ENCODE data around the gene ADAMTS18. TPM values are rescaled to one million over a fixed set of nuclear protein-coding genes. Genes with fewer than 3 reads are reported as not detected.

Gene ADAMTS18
- total RNA-seq, 1 donor from 2014 or later, result 1.7 TPM

DNA sequence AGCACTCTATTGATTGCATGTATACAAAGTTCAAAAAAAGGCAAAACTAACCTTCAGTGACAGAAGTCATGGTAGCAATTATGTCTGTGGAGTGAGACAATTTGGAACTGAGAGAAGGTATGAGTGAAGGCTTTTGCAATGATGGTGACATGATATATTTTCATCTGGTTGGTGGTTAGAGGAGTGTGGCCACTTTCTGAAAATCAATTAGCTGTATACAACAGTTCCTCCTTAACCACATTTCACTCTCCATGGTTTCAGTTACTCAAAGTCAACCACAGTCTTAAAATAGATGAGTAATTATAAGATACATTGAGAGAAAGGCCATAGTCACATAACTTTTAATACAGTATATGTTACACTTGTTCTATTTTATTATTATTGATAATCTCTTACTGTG, 26.2 kb downstream of the ADAMTS18 start:
- Mint-ChIP-seq H3K27ac (ENCODE audit: unreplicated experiment) (no peak overlapping the region), H3K4me3 (ENCODE audit: unreplicated experiment) (no peak overlapping the region), H3K9me3 (ENCODE audit: unreplicated experiment) (no peaks in the 10 kb centered on the region)

DNA sequence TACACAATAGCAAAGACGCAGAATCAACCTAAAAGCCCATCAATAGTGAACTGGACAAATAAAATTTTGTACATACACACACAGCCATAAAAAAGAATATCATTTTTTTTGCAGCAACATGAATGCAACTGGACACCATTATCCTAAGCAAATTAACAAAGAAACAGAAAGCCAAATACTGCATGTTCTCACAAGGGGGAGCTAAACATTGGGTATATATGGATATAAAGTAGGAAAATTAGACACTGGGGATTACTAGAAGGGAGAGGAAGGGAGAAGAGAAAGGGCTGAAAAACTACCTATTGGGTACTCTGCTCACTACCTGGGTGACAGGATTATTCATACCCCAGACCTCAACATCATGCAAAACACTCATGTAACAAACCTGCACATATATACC, 28.2 kb downstream of the ADAMTS18 start:
- Mint-ChIP-seq H3K27ac (ENCODE audit: unreplicated experiment) (no peak overlapping the region), H3K4me3 (ENCODE audit: unreplicated experiment) (no peak overlapping the region), H3K4me1 (ENCODE audit: low read depth, unreplicated experiment) (peaks cover 8% of the 10 kb centered on the region), H3K27me3 (ENCODE audit: unreplicated experiment) (no peaks in the 10 kb centered on the region), H3K36me3 (ENCODE audit: unreplicated experiment) (peaks cover 10% of the 10 kb centered on the region), H3K9me3 (ENCODE audit: unreplicated experiment) (peaks cover 2% of the 10 kb centered on the region)
- TF ChIP-seq CTCF (IDR thresholded peaks at IDR 0.05; ENCODE audit: partially characterized antibody, unreplicated experiment), result peak; percentile 16
- no peak for DNase-seq

More for the DNA sequence above, 26.2 kb downstream of the ADAMTS18 start:
- DNase-seq, result no peak
- Mint-ChIP-seq H3K4me1 (ENCODE audit: low read depth, unreplicated experiment) (peaks cover 8% of the 10 kb centered on the region), H3K27me3 (ENCODE audit: unreplicated experiment) (no peaks in the 10 kb centered on the region), H3K36me3 (ENCODE audit: unreplicated experiment) (peaks cover 10% of the 10 kb centered on the region)
- no peak for TF ChIP-seq CTCF (IDR thresholded peaks at IDR 0.05; ENCODE audit: partially characterized antibody, unreplicated experiment)

DNA sequence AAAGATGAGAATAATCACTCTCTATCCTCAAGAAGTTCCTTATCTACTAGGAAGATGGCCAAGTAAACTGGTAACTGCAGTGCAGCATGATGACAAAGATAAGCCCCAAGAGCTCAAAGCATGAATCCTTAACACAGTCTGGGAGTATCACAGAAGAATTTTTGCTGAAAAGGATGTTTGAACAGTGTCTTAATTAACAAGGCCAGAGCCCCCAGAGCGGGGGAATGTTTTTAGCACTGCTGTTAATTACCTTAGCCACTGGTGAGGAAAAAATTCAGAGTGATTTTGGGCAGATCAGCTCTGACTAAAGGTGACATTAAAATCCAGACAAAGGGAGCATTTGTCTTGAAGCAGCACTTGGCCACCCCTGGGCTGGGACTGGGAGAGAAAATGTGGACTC, 30.1 kb downstream of the ADAMTS18 start:
- Mint-ChIP-seq H3K27me3 (ENCODE audit: unreplicated experiment) (no peaks in the 10 kb centered on the region), H3K9me3 (ENCODE audit: unreplicated experiment) (peaks cover 2% of the 10 kb centered on the region), H3K27ac (ENCODE audit: unreplicated experiment) (no peak overlapping the region), H3K4me3 (ENCODE audit: unreplicated experiment) (no peak overlapping the region), H3K36me3 (ENCODE audit: unreplicated experiment) (peaks cover 10% of the 10 kb centered on the region), H3K4me1 (ENCODE audit: low read depth, unreplicated experiment) (peaks cover 8% of the 10 kb centered on the region)
- DNase-seq, result no peak
- TF ChIP-seq CTCF (IDR thresholded peaks at IDR 0.05; ENCODE audit: partially characterized antibody, unreplicated experiment), result no peak

DNA sequence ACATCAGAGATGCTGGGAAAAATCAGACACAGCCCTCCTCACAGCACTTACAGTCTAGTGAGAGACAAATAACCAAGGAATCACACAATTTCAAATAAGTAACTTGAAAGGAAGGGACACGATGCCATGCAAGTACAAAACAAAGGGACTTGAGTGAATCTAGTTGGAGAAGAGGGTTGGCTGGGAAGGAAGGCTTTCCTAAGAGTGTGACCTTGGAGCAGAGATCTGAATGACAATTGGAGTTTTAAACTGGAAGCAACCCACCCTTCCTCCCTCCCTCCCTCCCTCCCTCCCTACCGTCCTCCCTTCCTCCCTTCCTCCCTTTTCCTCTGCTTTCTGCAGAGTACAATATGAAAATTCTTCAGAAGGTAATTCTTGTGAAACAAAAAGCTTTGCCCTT, 31.1 kb downstream of the ADAMTS18 start:
- peaks cover 8% of the 10 kb centered on the region for H3K4me1 Mint-ChIP-seq (ENCODE audit: low read depth, unreplicated experiment)
- no peak for DNase-seq
- H3K27me3 Mint-ChIP-seq (ENCODE audit: unreplicated experiment), result no peaks in the 10 kb centered on the region
- H3K36me3 Mint-ChIP-seq (ENCODE audit: unreplicated experiment), result peaks cover 10% of the 10 kb centered on the region
- no peak for TF ChIP-seq CTCF (IDR thresholded peaks at IDR 0.05; ENCODE audit: partially characterized antibody, unreplicated experiment)
- H3K9me3 Mint-ChIP-seq (ENCODE audit: unreplicated experiment), result peaks cover 2% of the 10 kb centered on the region
- no peak overlapping the region for H3K4me3 Mint-ChIP-seq (ENCODE audit: unreplicated experiment)
- H3K27ac Mint-ChIP-seq (ENCODE audit: unreplicated experiment), result no peak overlapping the region

DNA sequence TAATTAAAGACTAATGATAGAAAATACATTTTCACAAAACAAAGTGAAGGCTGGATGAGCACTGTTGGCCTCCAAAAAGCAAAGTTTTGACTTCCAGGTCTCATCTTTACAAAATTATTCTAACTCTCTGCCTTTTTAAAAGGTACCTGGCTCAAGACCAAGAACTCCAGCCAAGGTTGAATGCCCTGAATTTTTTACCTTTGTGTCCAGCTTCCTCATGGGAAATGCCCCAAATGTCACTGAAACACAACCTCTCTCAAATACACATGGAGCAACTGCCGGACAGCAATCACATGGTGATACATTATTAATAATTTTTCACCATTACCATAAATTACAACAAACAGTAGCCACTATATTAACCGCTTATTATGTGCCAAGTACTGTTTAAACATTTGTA, 32.2 kb downstream of the ADAMTS18 start:
- H3K27me3 Mint-ChIP-seq (ENCODE audit: unreplicated experiment), result no peaks in the 10 kb centered on the region
- no peak for TF ChIP-seq CTCF (IDR thresholded peaks at IDR 0.05; ENCODE audit: partially characterized antibody, unreplicated experiment)
- H3K9me3 Mint-ChIP-seq (ENCODE audit: unreplicated experiment), result peaks cover 2% of the 10 kb centered on the region
- no peak overlapping the region for H3K27ac Mint-ChIP-seq (ENCODE audit: unreplicated experiment)
- H3K36me3 Mint-ChIP-seq (ENCODE audit: unreplicated experiment), result peaks cover 10% of the 10 kb centered on the region
- DNase-seq, result no peak
- H3K4me1 Mint-ChIP-seq (ENCODE audit: low read depth, unreplicated experiment), result peaks cover 8% of the 10 kb centered on the region
- no peak overlapping the region for H3K4me3 Mint-ChIP-seq (ENCODE audit: unreplicated experiment)
